IPS DF 6.9 (cell line): Measurements from ENCODE around the gene BCAR1.

Experiments used
- DNase-seq: peaks from one replicate; pipeline ENCODE4 v3.0.0-alpha.2; 2013; ENCODE audit warnings: low read depth, low spot score
- H3K27ac ChIP-seq: one replicate; pipeline ENCODE4 v1.5.1; 2013; ENCODE audit warnings: low read length, control low read depth
- H3K27me3 ChIP-seq: 2 replicates; pipeline ENCODE4 v1.6.1; 2013; ENCODE audit warnings: mild to moderate bottlenecking, low read length; ENCODE audit not compliant: control insufficient read depth, insufficient read depth
- H3K36me3 ChIP-seq: 2 replicates; pipeline ENCODE4 v1.6.1; 2013; ENCODE audit warnings: low read length; ENCODE audit not compliant: control insufficient read depth, insufficient read depth
- H3K4me1 ChIP-seq: 2 replicates; pipeline ENCODE4 v1.6.1; 2013; ENCODE audit warnings: low read length; ENCODE audit not compliant: control insufficient read depth, insufficient read depth
- H3K4me3 ChIP-seq: 2 replicates; pipeline ENCODE4 v1.5.1; 2013; ENCODE audit warnings: mild to moderate bottlenecking, low read length
- H3K9me3 ChIP-seq: 2 replicates; pipeline ENCODE4 v1.6.1; 2013; ENCODE audit warnings: low read length, inconsistent platforms; ENCODE audit not compliant: control insufficient read depth, insufficient read depth
- WGBS: extraction: QIAGEN DNeasy Blood & Tissue Kit; methylation state at CpG from one replicate; pipeline ENCODE4 v1.1.7; 2013; ENCODE audit warnings: mixed read lengths, missing lambda C conversion rate; ENCODE audit not compliant: insufficient read length, insufficient coverage; 5-methylcytosine and 5-hydroxymethylcytosine counted together

BCAR1 gene

GRCh38 chr16:75263291-75263962 is 12.0 kb upstream of the BCAR1 start:
- no CpG with 5 or more reads among the region's 14 CpGs for WGBS
- no peaks in the 10 kb centered on the region for H3K9me3 ChIP-seq
- no peaks in the 10 kb centered on the region for H3K27me3 ChIP-seq
- no peak overlapping the region for H3K4me3 ChIP-seq
- peaks cover 11% of the 10 kb centered on the region for H3K4me1 ChIP-seq
- no peak for DNase-seq
- H3K36me3 ChIP-seq = peaks cover 6% of the 10 kb centered on the region; the same call in 1 of the 2 replicates
- no peak overlapping the region for H3K27ac ChIP-seq

- Histone ChIP-seq H3K9me3 (no peaks in the 10 kb centered on the region), H3K27ac (no peak overlapping the region), H3K27me3 (no peaks in the 10 kb centered on the region), H3K36me3 (peaks cover 6% of the 10 kb centered on the region; the same call in 1 of the 2 replicates), H3K4me3 (no peak overlapping the region), H3K4me1 (peaks cover 11% of the 10 kb centered on the region)
- WGBS = no CpG with 5 or more reads among the region's 5 CpGs
- DNase-seq = no peak
Measured at GRCh38 chr16:75262800-75263127, 11.3 kb upstream of the BCAR1 start.

- no peaks in the 10 kb centered on the region for H3K9me3 ChIP-seq
- no CpG with 5 or more reads among the region's 14 CpGs for WGBS
- H3K4me3 ChIP-seq = no peak overlapping the region
- H3K4me1 ChIP-seq = peaks cover 11% of the 10 kb centered on the region
- H3K27me3 ChIP-seq = no peaks in the 10 kb centered on the region
- peaks cover 6% of the 10 kb centered on the region; the same call in 1 of the 2 replicates for H3K36me3 ChIP-seq
- H3K27ac ChIP-seq = no peak overlapping the region
- no peak for DNase-seq
Measured at GRCh38 chr16:75262104-75262799, 10.8 kb upstream of the BCAR1 start.

- no CpG with 5 or more reads among the region's 3 CpGs for WGBS
- peaks cover 14% of the 10 kb centered on the region for H3K4me1 ChIP-seq
- no peak overlapping the region for H3K4me3 ChIP-seq
- no peak overlapping the region for H3K27ac ChIP-seq
- H3K36me3 ChIP-seq = peaks cover 6% of the 10 kb centered on the region; the same call in 1 of the 2 replicates
- H3K9me3 ChIP-seq = no peaks in the 10 kb centered on the region
- DNase-seq = no peak
- H3K27me3 ChIP-seq = no peaks in the 10 kb centered on the region
Measured at GRCh38 chr16:75261590-75262078, 10.2 kb upstream of the BCAR1 start.

- Histone ChIP-seq H3K27ac (no peak overlapping the region), H3K9me3 (no peaks in the 10 kb centered on the region), H3K4me3 (no peak overlapping the region), H3K4me1 (peaks cover 18% of the 10 kb centered on the region), H3K27me3 (no peaks in the 10 kb centered on the region), H3K36me3 (peaks cover 6% of the 10 kb centered on the region; the same call in 1 of the 2 replicates)
- no CpG with 5 or more reads among the region's 10 CpGs for WGBS
- DNase-seq = no peak
Measured at GRCh38 chr16:75260851-75261589, 9.6 kb upstream of the BCAR1 start.

- WGBS = no CpG with 5 or more reads among the region's 6 CpGs
- H3K4me3 ChIP-seq = no peak overlapping the region
- H3K9me3 ChIP-seq = no peaks in the 10 kb centered on the region
- peaks cover 28% of the 10 kb centered on the region for H3K4me1 ChIP-seq
- no peak for DNase-seq
- H3K27me3 ChIP-seq = no peaks in the 10 kb centered on the region
- peaks cover 6% of the 10 kb centered on the region; the same call in 1 of the 2 replicates for H3K36me3 ChIP-seq
- no peak overlapping the region for H3K27ac ChIP-seq
Measured at GRCh38 chr16:75258807-75259141, 7.3 kb upstream of the BCAR1 start.

GRCh38 chr16:75257886-75258806 is 6.7 kb upstream of the BCAR1 start:
- Histone ChIP-seq H3K9me3 (no peaks in the 10 kb centered on the region), H3K27me3 (no peaks in the 10 kb centered on the region), H3K27ac (no peak overlapping the region), H3K36me3 (peaks cover 6% of the 10 kb centered on the region; the same call in 1 of the 2 replicates), H3K4me1 (peaks cover 29% of the 10 kb centered on the region), H3K4me3 (no peak overlapping the region)
- no CpG with 5 or more reads among the region's 21 CpGs for WGBS
- DNase-seq = no peak

- H3K4me3 ChIP-seq = no peak overlapping the region
- H3K9me3 ChIP-seq = no peaks in the 10 kb centered on the region
- no peak for DNase-seq
- no CpG with 5 or more reads among the region's 14 CpGs for WGBS
- H3K27me3 ChIP-seq = no peaks in the 10 kb centered on the region
- H3K27ac ChIP-seq = no peak overlapping the region
- peaks cover 39% of the 10 kb centered on the region for H3K4me1 ChIP-seq
- no peaks in the 10 kb centered on the region for H3K36me3 ChIP-seq
Measured at GRCh38 chr16:75256696-75257343, 5.4 kb upstream of the BCAR1 start.

- no peaks in the 10 kb centered on the region for H3K36me3 ChIP-seq
- DNase-seq = no peak
- peaks cover 34% of the 10 kb centered on the region for H3K4me1 ChIP-seq
- H3K27ac ChIP-seq = no peak overlapping the region
- no peaks in the 10 kb centered on the region for H3K27me3 ChIP-seq
- H3K4me3 ChIP-seq = no peak overlapping the region
- no peaks in the 10 kb centered on the region for H3K9me3 ChIP-seq
- no CpG with 5 or more reads among the region's 12 CpGs for WGBS
Measured at GRCh38 chr16:75256059-75256571, 4.7 kb upstream of the BCAR1 start.
